GM19035 (cell line): ENCODE data around the gene PLOD2.

Experiments used
- ATAC-seq: cut with Tn5 transposase; IDR thresholded peaks from one replicate; pipeline ENCODE4 v1.9.1; 2021; ENCODE audit not compliant: unreplicated experiment

The PLOD2 gene

GRCh38 chr3:146166826-146167225 is 5.8 kb upstream of the PLOD2 start:
- no peak for ATAC-seq

- no peak for ATAC-seq
Measured at GRCh38 chr3:146166415-146166821, 5.4 kb upstream of the PLOD2 start.

GRCh38 chr3:146165877-146166276 is 4.9 kb upstream of the PLOD2 start:
- ATAC-seq: no peak

- ATAC-seq: no peak
Measured at GRCh38 chr3:146164971-146165769, 4.2 kb upstream of the PLOD2 start.

- no peak for ATAC-seq
Measured at GRCh38 chr3:146164506-146164905, 3.5 kb upstream of the PLOD2 start.

- no peak for ATAC-seq
Measured at GRCh38 chr3:146164071-146164470, 3.1 kb upstream of the PLOD2 start.

GRCh38 chr3:146163584-146163983 is 2.6 kb upstream of the PLOD2 start:
- no peak for ATAC-seq

GRCh38 chr3:146162561-146162960 is 1.6 kb upstream of the PLOD2 start:
- ATAC-seq: no peak

- ATAC-seq: no peak
Measured at GRCh38 chr3:146161663-146162002, 649 bp upstream of the PLOD2 start.

- ATAC-seq: peak; percentile 15
Measured at GRCh38 chr3:146160321-146160963, 542 bp downstream of the PLOD2 start.

- no peak for ATAC-seq
Measured at GRCh38 chr3:146159616-146160320, 1.2 kb downstream of the PLOD2 start.

- ATAC-seq: no peak
Measured at GRCh38 chr3:146159037-146159436, 1.9 kb downstream of the PLOD2 start.

- no peak for ATAC-seq
Measured at GRCh38 chr3:146157325-146158060, 3.5 kb downstream of the PLOD2 start.

- no peak for ATAC-seq
Measured at GRCh38 chr3:146156666-146157314, 4.2 kb downstream of the PLOD2 start.

GRCh38 chr3:146156095-146156494 is 4.9 kb downstream of the PLOD2 start:
- no peak for ATAC-seq

- ATAC-seq: no peak
Measured at GRCh38 chr3:146154995-146155394, 6.0 kb downstream of the PLOD2 start.

GRCh38 chr3:146154316-146154715 is 6.7 kb downstream of the PLOD2 start:
- no peak for ATAC-seq

GRCh38 chr3:146153429-146153828 is 7.6 kb downstream of the PLOD2 start:
- ATAC-seq: no peak

GRCh38 chr3:146152834-146153233 is 8.2 kb downstream of the PLOD2 start:
- ATAC-seq: no peak

GRCh38 chr3:146148468-146148931 is 12.5 kb downstream of the PLOD2 start:
- no peak for ATAC-seq

GRCh38 chr3:146145642-146146041 is 15.3 kb downstream of the PLOD2 start:
- ATAC-seq: no peak
